Activated T-helper 9 cell treated with anti-CD3 and anti-CD28 coated beads, Interleukin-2, amount 50 U/mL, for 16 hours (primary cell): ENCODE results near the gene PHC2.

Source experiments
- DNase-seq: peaks from one replicate; pipeline ENCODE4 v3.0.0-alpha.2; 2020; ENCODE audit warnings: low read depth

Gene PHC2

GRCh38 chr1:33425900-33426299 is 5.0 kb downstream of the PHC2 start:
- DNase-seq, result no peak

- no peak for DNase-seq
These were observed 6.3 kb downstream of the PHC2 start for GRCh38 chr1:33424610-33425009.

GRCh38 chr1:33424205-33424604 is 6.7 kb downstream of the PHC2 start:
- no peak for DNase-seq

GRCh38 chr1:33420870-33421775 is 9.8 kb downstream of the PHC2 start:
- DNase-seq, result no peak

- no peak for DNase-seq
These were observed 12.1 kb downstream of the PHC2 start for GRCh38 chr1:33418811-33419210.

- DNase-seq, result no peak
These were observed 16.0 kb downstream of the PHC2 start for GRCh38 chr1:33414879-33415278.

- DNase-seq, result no peak
These were observed 20.7 kb downstream of the PHC2 start for GRCh38 chr1:33410091-33410701.

GRCh38 chr1:33408093-33408436 is 22.8 kb downstream of the PHC2 start:
- no peak for DNase-seq

- no peak for DNase-seq
These were observed 23.4 kb downstream of the PHC2 start for GRCh38 chr1:33407352-33408092.

- DNase-seq, result no peak
These were observed 28.7 kb downstream of the PHC2 start for GRCh38 chr1:33402206-33402605.

GRCh38 chr1:33401471-33401870 is 29.4 kb downstream of the PHC2 start:
- no peak for DNase-seq

GRCh38 chr1:33400153-33400911 is 30.6 kb downstream of the PHC2 start:
- DNase-seq, result no peak

GRCh38 chr1:33399375-33399774 is 31.5 kb downstream of the PHC2 start:
- no peak for DNase-seq

GRCh38 chr1:33397994-33398393 is 32.9 kb downstream of the PHC2 start:
- DNase-seq, result no peak

- no peak for DNase-seq
These were observed 33.8 kb downstream of the PHC2 start for GRCh38 chr1:33397125-33397506.

- no peak for DNase-seq
These were observed 34.4 kb downstream of the PHC2 start for GRCh38 chr1:33396188-33397124.

GRCh38 chr1:33394770-33395169 is 36.1 kb downstream of the PHC2 start:
- no peak for DNase-seq

- DNase-seq, result no peak
These were observed 36.9 kb downstream of the PHC2 start for GRCh38 chr1:33393991-33394390.

GRCh38 chr1:33393524-33393923 is 37.4 kb downstream of the PHC2 start:
- no peak for DNase-seq

GRCh38 chr1:33392639-33393038 is 38.3 kb downstream of the PHC2 start:
- no peak for DNase-seq

- no peak for DNase-seq
These were observed 38.7 kb downstream of the PHC2 start for GRCh38 chr1:33392206-33392605.
